ENCODE measurements around the gene SPTLC1.

SPTLC1 gene

DNA sequence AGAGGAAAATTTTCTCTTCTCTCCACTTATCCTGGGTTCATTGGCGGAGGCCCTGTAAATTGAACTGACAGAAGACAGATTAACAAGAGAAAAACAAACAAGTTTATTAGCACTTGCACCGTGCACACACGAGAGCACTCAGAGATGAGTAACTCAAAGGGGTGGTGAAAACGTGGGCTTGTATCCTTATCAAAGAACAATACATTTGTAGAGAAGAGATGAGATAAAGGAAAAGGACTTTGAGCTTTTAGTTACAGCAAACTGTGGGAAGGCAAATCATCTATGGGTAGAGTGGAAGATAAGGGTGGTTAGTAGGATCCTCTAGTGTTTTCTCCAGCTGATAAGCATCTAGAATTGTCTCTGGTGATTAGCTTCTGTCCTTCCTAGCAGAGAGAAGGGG is 120.8 kb downstream of the SPTLC1 start:
- TF ChIP-seq, protein P1, sequence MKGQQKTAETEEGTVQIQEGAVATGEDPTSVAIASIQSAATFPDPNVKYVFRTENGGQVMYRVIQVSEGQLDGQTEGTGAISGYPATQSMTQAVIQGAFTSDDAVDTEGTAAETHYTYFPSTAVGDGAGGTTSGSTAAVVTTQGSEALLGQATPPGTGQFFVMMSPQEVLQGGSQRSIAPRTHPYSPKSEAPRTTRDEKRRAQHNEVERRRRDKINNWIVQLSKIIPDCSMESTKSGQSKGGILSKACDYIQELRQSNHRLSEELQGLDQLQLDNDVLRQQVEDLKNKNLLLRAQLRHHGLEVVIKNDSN (IDR thresholded peaks at IDR 0.05) = no peak
- no peak for TF ChIP-seq CEBPB (IDR thresholded peaks at IDR 0.05)
- TF ChIP-seq, protein P2, sequence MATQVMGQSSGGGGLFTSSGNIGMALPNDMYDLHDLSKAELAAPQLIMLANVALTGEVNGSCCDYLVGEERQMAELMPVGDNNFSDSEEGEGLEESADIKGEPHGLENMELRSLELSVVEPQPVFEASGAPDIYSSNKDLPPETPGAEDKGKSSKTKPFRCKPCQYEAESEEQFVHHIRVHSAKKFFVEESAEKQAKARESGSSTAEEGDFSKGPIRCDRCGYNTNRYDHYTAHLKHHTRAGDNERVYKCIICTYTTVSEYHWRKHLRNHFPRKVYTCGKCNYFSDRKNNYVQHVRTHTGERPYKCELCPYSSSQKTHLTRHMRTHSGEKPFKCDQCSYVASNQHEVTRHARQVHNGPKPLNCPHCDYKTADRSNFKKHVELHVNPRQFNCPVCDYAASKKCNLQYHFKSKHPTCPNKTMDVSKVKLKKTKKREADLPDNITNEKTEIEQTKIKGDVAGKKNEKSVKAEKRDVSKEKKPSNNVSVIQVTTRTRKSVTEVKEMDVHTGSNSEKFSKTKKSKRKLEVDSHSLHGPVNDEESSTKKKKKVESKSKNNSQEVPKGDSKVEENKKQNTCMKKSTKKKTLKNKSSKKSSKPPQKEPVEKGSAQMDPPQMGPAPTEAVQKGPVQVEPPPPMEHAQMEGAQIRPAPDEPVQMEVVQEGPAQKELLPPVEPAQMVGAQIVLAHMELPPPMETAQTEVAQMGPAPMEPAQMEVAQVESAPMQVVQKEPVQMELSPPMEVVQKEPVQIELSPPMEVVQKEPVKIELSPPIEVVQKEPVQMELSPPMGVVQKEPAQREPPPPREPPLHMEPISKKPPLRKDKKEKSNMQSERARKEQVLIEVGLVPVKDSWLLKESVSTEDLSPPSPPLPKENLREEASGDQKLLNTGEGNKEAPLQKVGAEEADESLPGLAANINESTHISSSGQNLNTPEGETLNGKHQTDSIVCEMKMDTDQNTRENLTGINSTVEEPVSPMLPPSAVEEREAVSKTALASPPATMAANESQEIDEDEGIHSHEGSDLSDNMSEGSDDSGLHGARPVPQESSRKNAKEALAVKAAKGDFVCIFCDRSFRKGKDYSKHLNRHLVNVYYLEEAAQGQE (IDR thresholded peaks at IDR 0.05; ENCODE audit: low read depth) = no peak
- TF ChIP-seq EGR1 (IDR thresholded peaks at IDR 0.05) = no peak
- TF ChIP-seq TEAD4 (IDR thresholded peaks at IDR 0.05) = no peak
- no peak for TF ChIP-seq TCF12 (IDR thresholded peaks at IDR 0.05; ENCODE audit: low read depth)
- no peak for TF ChIP-seq YY1 (IDR thresholded peaks at IDR 0.05; ENCODE audit: low read depth)
- no peak for TF ChIP-seq RAD21 (IDR thresholded peaks at IDR 0.05; ENCODE audit: low read depth)
- no peak for TF ChIP-seq FOXM1 (IDR thresholded peaks at IDR 0.05; ENCODE audit: borderline replicate concordance, low read depth)
- no peak for TF ChIP-seq NFIC (IDR thresholded peaks at IDR 0.05)
- TF ChIP-seq CREB1 (IDR thresholded peaks at IDR 0.05; ENCODE audit: low read depth) = no peak
- TF ChIP-seq, protein P3, sequence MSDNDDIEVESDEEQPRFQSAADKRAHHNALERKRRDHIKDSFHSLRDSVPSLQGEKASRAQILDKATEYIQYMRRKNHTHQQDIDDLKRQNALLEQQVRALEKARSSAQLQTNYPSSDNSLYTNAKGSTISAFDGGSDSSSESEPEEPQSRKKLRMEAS (IDR thresholded peaks at IDR 0.05) = no peak
- TF ChIP-seq ZBTB7A (IDR thresholded peaks at IDR 0.05; ENCODE audit: low read depth) = no peak
- no peak for TF ChIP-seq TAF1 (IDR thresholded peaks at IDR 0.05; ENCODE audit: low read depth)
- TF ChIP-seq EP300 (IDR thresholded peaks at IDR 0.05; ENCODE audit: borderline replicate concordance) = no peak

DNA sequence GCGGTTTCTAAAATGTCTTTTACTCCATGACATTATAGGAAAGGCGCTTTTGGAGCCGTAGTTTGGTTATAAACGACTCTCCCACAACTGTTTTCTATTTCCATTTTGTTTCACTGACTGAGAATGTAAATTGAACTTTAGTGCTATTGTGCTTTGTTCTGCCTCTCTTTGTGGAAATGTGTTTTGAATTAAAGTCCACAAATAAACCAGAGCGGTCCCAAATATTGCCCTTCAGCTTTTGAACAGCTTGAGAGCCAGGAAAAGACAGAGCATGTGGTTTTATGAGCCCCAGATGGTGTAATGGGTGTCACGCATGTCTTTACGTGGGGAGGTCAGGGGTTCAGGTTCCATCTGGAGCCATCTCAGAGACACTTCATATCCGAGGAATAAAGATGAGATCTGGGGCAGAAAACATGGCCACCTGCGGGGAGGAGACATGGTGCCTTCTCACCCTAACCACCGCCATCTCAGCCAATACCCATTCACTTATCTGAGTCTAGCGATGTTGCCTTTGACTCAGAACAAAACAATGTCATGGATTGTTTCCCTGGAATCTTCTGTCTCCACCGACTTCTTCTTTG is 122.7 kb downstream of the SPTLC1 start:
- TF ChIP-seq, protein P1 (IDR thresholded peaks at IDR 0.05) = no peak
- no peak for TF ChIP-seq TCF12 (IDR thresholded peaks at IDR 0.05; ENCODE audit: low read depth)
- TF ChIP-seq, protein P2 (IDR thresholded peaks at IDR 0.05; ENCODE audit: low read depth) = no peak
- TF ChIP-seq TEAD4 (IDR thresholded peaks at IDR 0.05) = no peak
- TF ChIP-seq, protein P3 (IDR thresholded peaks at IDR 0.05) = no peak
- no peak for TF ChIP-seq CREB1 (IDR thresholded peaks at IDR 0.05; ENCODE audit: low read depth)
- TF ChIP-seq ZBTB7A (IDR thresholded peaks at IDR 0.05; ENCODE audit: low read depth) = no peak
- TF ChIP-seq NFIC (IDR thresholded peaks at IDR 0.05) = no peak
- no peak for TF ChIP-seq FOXM1 (IDR thresholded peaks at IDR 0.05; ENCODE audit: borderline replicate concordance, low read depth)
- no peak for TF ChIP-seq YY1 (IDR thresholded peaks at IDR 0.05; ENCODE audit: low read depth)
- no peak for TF ChIP-seq EP300 (IDR thresholded peaks at IDR 0.05; ENCODE audit: borderline replicate concordance)
- no peak for TF ChIP-seq EGR1 (IDR thresholded peaks at IDR 0.05)

DNA sequence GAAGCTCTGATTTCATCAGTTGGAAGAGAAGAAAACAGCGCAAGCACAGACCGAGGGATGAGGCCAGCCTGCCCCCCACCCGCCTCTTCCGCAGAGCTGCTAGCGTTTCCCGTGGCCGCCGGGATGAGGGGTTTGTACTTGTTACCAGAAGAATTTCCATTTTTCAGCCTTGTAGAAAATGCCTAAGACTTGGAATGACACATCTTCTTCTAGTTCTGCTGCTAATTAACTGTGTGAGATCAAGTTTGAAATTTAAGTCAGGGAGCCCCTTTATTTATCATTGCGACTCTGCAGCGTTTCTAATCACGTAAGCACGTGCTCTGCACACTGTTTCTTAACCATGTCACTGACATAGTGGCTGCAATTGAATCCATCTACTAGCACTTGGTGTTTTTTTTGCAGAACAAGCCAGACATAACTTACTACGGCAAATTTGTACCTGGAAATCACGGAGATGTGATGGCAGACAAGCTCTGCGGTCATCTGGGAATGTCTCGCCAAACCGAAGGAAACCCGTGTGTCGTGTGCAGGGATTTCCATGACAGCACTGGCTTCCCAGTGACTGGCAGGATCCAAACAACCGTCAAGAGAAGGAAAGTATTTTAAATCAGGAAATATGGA is 123.4 kb downstream of the SPTLC1 start:
- no peak for TF ChIP-seq YY1 (IDR thresholded peaks at IDR 0.05; ENCODE audit: low read depth)
- TF ChIP-seq EGR1 (IDR thresholded peaks at IDR 0.05) = no peak
- TF ChIP-seq CREB1 (IDR thresholded peaks at IDR 0.05; ENCODE audit: low read depth) = no peak
- TF ChIP-seq TCF12 (IDR thresholded peaks at IDR 0.05; ENCODE audit: low read depth) = no peak
- TF ChIP-seq NFIC (IDR thresholded peaks at IDR 0.05) = no peak
- TF ChIP-seq TAF1 (IDR thresholded peaks at IDR 0.05; ENCODE audit: low read depth) = no peak

DNA sequence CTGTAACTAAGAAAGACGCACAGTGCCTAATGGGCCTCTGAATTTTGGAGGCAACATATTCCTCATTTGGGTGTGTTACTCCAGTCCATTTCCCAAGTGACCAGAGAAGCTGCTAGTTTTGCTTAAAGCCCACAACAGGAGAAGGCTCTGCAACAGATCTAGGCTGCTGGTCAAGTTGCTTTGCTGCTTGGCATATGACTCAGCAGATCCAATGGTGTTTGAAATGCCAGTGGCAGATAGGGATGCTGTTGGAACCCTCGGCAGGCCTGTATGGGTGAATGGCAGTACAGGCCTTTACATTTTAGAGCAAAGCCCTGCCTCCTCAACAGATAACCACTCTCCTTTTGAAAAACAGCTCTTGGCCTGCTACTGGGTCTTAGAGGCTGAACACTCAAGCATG is 129.0 kb downstream of the SPTLC1 start:
- no peak for TF ChIP-seq EP300 (IDR thresholded peaks at IDR 0.05; ENCODE audit: borderline replicate concordance)
- TF ChIP-seq NFIC (IDR thresholded peaks at IDR 0.05) = no peak
- TF ChIP-seq RAD21 (IDR thresholded peaks at IDR 0.05; ENCODE audit: low read depth) = no peak
- TF ChIP-seq, protein P1 (IDR thresholded peaks at IDR 0.05) = no peak
- TF ChIP-seq TAF1 (IDR thresholded peaks at IDR 0.05; ENCODE audit: low read depth) = no peak
- no peak for TF ChIP-seq FOXM1 (IDR thresholded peaks at IDR 0.05; ENCODE audit: borderline replicate concordance, low read depth)
- TF ChIP-seq CEBPB (IDR thresholded peaks at IDR 0.05) = no peak
- TF ChIP-seq CREB1 (IDR thresholded peaks at IDR 0.05; ENCODE audit: low read depth) = no peak

DNA sequence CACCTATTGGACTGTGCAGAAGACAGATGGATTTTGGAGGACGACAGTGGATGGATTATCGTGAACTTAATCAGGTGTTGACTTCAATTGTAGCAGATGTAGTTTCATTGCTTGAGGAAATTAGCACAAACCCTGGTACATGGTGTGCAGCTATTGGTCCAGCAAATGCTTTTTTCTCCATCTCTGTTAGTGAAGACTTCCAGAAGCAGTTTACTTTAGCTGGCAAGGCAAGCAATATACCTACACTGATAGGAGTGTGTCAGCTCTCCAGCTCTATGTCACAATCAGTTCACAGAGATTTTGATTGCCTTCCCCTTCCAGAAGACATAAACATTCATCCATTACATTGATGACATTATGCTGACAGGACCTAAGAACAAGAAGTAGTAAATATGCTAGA is 129.5 kb downstream of the SPTLC1 start:
- TF ChIP-seq EP300 (IDR thresholded peaks at IDR 0.05; ENCODE audit: borderline replicate concordance) (no peak), TCF12 (IDR thresholded peaks at IDR 0.05; ENCODE audit: low read depth) (no peak), TAF1 (IDR thresholded peaks at IDR 0.05; ENCODE audit: low read depth) (no peak)

Data from Ishikawa (cell line).